ENCODE results near the gene HLF.

- no peak for TF ChIP-seq NR2F2 (IDR thresholded peaks at IDR 0.05)
- no peak for TF ChIP-seq TAF1 (conservative IDR thresholded peaks at IDR 0.05)
- TF ChIP-seq, protein P1, sequence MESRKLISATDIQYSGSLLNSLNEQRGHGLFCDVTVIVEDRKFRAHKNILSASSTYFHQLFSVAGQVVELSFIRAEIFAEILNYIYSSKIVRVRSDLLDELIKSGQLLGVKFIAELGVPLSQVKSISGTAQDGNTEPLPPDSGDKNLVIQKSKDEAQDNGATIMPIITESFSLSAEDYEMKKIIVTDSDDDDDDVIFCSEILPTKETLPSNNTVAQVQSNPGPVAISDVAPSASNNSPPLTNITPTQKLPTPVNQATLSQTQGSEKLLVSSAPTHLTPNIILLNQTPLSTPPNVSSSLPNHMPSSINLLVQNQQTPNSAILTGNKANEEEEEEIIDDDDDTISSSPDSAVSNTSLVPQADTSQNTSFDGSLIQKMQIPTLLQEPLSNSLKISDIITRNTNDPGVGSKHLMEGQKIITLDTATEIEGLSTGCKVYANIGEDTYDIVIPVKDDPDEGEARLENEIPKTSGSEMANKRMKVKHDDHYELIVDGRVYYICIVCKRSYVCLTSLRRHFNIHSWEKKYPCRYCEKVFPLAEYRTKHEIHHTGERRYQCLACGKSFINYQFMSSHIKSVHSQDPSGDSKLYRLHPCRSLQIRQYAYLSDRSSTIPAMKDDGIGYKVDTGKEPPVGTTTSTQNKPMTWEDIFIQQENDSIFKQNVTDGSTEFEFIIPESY (IDR thresholded peaks at IDR 0.05), result no peak
- no peak for TF ChIP-seq CTCF (IDR thresholded peaks at IDR 0.05; ENCODE audit: low read depth, low read length, missing input control)
- TF ChIP-seq REST (IDR thresholded peaks at IDR 0.05), result no peak
- TF ChIP-seq FOXA1 (IDR thresholded peaks at IDR 0.05), result no peak
- TF ChIP-seq HNF4G (IDR thresholded peaks at IDR 0.05), result no peak
- TF ChIP-seq YY1 (IDR thresholded peaks at IDR 0.05), result no peak
- TF ChIP-seq MAX (IDR thresholded peaks at IDR 0.05), result no peak
These were observed 18.0 kb downstream of the HLF start for GRCh38 chr17:55282741-55283140.

Measured in liver (tissue), 3 donors.